ENCODE data around the gene KRTAP16-1.
"Not testable (repeated sequence)": the region's sequence is repeated elsewhere in the genome, so short reads cannot be mapped to it uniquely, and the experiment has no call there.

Gene KRTAP16-1

GRCh38 chr17:41308918-41309359, at the start of gene KRTAP16-1:
TSS of gene KRTAP16-1 (minus strand) at chr17:41309309. CDS start at chr17:41309253, 56 bp downstream.
- H3K4me3 ChIP-seq, result peak within 1 kb of the TSS in 1 of 7 experiments; percentile 11

GRCh38 chr17:41354536-41354935, 45.4 kb upstream of the KRTAP16-1 start:
- H3K4me3 ChIP-seq, result no peak overlapping the region
- no peak overlapping the region for H3K27ac ChIP-seq

More at GRCh38 chr17:41308918-41309359, at the start of gene KRTAP16-1:
- peak within 1 kb of the TSS in 18 of 21 experiments; percentile 1 to 95 (median 76) for H3K27ac ChIP-seq

- H3K4me3 ChIP-seq, result no peak overlapping the region
- H3K27ac ChIP-seq, result no peak overlapping the region
Observed at GRCh38 chr17:41352597-41353366, 43.7 kb upstream of the KRTAP16-1 start.

- Histone ChIP-seq H3K4me3 (no peak overlapping the region), H3K27ac (no peak overlapping the region)
Observed at GRCh38 chr17:41351177-41351576, 42.1 kb upstream of the KRTAP16-1 start.

DNA sequence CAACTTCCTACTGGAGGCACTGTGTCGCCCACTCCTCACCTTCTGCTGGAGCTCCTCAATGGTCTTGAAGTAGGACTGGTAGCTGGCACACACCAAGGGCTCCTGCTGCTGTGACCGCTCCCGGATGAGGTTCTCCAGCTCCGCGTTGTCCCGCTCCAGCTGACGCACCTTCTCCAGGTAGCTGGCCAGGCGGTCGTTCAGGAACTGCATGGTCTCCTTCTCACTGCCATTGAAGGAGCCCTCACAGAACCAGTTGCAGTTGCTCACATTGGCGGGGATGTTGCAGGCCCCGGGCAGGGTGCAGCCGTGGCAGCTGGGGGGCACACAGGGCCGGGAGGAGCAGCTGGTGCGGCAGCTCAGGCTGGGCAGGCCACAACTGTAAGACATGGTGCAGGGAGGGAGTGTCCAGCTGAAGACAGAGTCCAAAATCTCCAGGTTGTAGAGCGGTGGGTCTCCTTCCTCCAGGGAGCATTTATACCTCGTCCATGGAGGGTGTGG, 41.3 kb upstream of the KRTAP16-1 start, which contains the start of gene KRT33A:
TSS of gene KRT33A (minus strand) at position 448 of the 498 bp plus-strand sequence. CDS start at position 387, 61 bp downstream.
- H3K4me3 ChIP-seq, H3K27ac ChIP-seq: not testable (repeated sequence)

DNA sequence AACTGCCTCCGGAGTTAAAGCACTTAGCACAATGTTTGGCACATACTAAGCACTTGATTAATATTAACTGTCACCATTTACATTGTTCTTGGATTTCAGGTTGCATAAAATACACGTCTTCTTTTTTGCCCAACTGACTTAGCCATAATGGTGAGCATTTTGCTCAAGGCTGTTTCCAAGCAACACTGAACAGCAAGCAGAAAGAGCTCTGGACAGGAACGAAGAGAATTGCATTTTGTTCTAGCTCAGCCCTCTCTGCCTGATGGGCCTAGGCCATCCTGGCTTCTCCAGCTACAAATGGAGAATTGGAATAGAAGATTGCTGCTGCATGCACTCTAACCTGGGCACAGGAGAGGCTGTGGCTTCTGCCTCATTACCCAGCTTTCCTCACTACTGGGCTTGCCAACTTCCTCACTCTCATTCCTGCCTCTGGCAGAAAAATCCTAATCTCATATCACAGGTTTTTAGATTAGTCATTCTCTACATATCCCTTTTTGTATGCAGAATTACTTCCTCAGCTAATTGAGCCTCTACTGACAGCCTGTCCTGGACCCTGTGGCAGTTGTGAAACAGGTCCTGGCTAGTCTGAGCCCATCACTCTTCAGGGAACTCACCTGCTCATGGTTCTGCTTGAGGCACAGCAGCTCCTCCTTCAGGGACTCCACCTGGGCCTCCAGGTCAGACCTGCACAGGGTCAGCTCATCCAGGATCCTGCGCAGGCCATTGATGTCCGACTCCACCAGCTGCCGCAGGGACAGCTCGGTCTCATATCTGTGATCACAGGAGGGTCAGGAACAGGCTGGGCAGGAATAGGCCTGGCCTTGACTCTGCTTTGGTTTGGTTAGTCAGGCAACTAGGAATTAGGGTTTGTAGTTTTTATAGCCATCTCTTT, 39.0 kb upstream of the KRTAP16-1 start:
- no peak overlapping the region for H3K4me3 ChIP-seq

DNA sequence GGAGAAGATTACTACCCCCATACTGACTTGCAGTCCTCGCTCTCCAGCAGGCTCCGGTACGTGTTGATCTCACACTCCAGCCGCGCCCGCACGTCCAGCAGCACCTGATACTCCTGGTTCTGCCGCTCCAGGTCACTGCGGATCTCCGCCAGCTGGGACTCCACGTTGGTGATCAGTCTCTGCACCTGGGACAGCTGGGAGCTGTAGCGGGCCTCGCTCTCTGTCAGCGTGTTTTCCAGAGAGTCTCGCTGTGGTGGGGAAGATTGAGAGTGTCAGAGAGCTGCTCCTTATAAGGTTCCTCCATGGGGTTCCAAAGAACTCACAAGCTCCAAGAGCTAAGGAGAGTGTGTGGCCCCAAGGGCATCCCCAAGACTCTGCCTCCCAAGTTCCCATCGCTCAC, 37.3 kb upstream of the KRTAP16-1 start:
- not testable (repeated sequence) for H3K27ac ChIP-seq

More for the DNA sequence above, 39.0 kb upstream of the KRTAP16-1 start:
- H3K27ac ChIP-seq, result peak overlapping the region in 3 of 21 experiments; percentile 6 to 47 (median 33)

DNA sequence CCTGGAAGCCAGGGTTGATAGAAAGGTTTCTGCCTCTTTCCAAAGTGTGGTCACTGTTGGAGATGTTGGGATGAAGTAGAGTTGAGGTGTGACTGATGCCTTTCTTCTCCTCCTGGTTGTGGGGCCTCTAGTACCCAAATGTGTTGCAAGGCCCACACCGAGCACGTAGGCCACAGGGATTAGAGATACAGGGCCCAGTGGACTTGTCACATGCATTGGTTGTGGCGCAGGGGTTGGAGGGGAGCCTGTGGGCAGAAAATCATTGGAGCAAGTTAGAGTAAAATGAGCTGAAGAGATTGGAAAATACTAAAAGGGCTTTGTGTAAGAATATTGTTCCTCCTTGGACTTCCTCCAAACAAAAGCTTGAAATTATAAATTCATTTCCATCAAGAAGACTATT, 36.9 kb upstream of the KRTAP16-1 start:
- no peak overlapping the region for H3K4me3 ChIP-seq
- no peak overlapping the region for H3K27ac ChIP-seq

More for the DNA sequence above, 37.3 kb upstream of the KRTAP16-1 start:
- not testable (repeated sequence) for H3K4me3 ChIP-seq

- no peak overlapping the region for H3K4me3 ChIP-seq
Observed at GRCh38 chr17:41343029-41343428, 33.9 kb upstream of the KRTAP16-1 start.

GRCh38 chr17:41340934-41341861, 32.1 kb upstream of the KRTAP16-1 start:
- Histone ChIP-seq H3K4me3 (no peak overlapping the region), H3K27ac (peak overlapping the region in 11 of 21 experiments; percentile 1 to 87 (median 50))

More at GRCh38 chr17:41343029-41343428, 33.9 kb upstream of the KRTAP16-1 start:
- H3K27ac ChIP-seq, result no peak overlapping the region

DNA sequence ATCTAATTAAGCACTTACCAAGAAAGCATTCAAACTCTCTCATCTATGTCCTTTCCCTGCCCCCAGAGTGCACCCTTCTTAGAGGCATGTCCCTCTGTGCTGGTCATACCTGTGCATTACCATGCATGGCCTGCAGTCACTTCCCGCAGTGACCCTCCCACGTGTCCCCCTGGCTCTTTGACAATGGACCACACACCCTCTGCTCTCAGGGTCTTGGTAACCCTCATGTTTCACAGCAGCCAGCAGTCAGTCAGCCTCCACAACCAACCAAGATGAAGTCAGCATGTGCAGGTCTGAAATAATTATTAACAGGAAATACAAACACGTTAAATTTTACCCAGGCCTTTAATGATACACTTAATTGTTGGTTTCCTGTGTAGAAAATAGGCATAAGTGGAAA, 31.4 kb upstream of the KRTAP16-1 start:
- Histone ChIP-seq H3K4me3 (no peak overlapping the region), H3K27ac (peak overlapping the region in 11 of 21 experiments; percentile 1 to 87 (median 75))

- peak overlapping the region in 15 of 21 experiments; percentile 28 to 87 (median 71) for H3K27ac ChIP-seq
- H3K4me3 ChIP-seq, result no peak overlapping the region
Observed at GRCh38 chr17:41339571-41340172, 30.6 kb upstream of the KRTAP16-1 start.

DNA sequence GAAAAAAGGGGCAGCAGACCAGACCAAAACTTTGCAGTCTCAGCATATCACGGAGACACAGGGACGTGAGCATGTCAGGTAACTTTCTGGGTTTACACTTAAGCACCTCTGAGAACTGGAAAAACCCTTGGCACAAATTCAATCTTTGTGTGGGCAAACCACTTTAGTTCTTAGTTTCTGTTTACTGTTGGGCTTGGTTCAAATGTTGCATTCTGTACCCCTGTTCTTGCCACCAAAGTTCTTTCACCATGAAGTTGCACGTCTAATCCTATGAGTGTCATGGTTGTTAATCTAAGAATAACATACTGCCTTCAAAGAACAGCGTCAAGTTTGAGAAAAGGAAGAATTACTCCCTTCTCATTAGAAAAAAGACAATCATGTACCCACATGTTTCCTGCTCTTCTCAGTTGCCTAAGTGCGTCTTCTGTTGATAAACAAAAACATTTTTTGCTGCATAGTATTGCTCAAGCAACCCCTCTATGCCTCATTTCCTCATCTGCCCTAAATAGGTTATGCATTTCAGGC, 29.9 kb upstream of the KRTAP16-1 start:
- no peak overlapping the region for H3K4me3 ChIP-seq
- peak overlapping the region in 17 of 21 experiments; percentile 18 to 87 (median 66) for H3K27ac ChIP-seq

- Histone ChIP-seq H3K27ac (no peak overlapping the region), H3K4me3 (no peak overlapping the region)
Observed at GRCh38 chr17:41335747-41336146, 26.6 kb upstream of the KRTAP16-1 start.

DNA sequence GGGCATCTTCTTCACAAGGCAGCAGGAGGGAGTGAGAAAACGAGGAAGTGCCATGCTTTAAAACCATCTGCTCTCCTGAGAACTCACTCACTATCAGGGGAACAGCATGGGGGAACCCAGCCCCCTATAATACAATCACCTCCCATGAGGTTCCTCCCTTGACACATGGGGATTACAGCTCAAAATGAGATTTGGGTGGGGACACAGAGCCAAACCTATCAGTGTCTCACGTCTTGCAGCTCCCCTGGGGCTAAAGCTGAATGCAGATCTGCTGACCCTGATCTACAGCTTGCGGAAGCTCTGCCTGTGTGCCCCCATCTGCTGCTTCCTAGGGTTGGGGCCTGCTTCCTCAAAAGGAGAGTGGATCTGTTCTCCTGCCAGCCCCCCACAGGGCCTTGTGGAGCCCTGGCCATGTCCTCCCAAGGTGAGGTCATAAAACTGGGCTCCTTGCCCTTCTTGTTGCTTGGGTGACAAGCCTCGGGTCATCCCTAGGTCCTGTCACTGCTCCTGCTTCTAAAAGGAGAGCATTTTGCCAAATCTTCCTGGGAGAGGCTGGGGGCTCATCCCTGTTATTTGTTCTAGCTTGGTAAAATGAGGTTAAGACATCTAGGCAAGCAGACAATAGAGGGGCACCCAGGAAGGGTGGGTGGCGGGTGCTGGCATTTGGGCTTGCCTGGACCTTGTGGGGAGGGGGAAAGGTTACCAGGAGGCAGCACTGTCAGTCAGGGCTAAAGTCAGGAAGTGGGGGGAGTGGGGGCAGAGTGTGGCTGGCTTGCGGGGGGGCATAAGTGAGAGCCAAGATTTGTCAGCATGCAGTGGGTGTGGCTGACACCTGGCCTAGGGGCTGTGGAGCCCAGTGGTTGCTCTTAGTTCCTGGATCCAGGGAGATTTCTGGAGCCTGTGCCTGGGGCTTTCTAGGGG, 25.5 kb upstream of the KRTAP16-1 start:
- Histone ChIP-seq H3K4me3 (no peak overlapping the region), H3K27ac (no peak overlapping the region)

- Histone ChIP-seq H3K27ac (no peak overlapping the region), H3K4me3 (no peak overlapping the region)
Observed at GRCh38 chr17:41333836-41334235, 24.7 kb upstream of the KRTAP16-1 start.

DNA sequence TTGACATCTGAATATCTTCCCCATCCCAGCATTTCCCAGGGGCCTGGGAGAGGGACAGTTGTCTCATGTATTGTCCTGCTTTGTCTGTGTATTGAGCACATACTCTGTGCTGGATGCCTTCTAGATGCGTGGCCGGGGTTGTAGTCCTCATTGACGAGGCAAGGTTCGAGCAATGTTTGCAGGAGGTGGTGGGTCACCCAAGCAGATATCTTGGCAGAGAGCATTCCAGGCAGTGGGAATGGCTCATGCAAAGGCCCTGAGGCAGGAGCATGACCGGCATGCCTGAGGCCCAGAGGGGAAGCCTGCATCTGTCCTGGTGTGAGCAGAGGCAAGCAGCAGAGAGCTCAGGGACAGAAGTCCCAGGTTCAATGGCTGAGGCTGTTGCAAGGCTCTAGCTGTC, 24.0 kb upstream of the KRTAP16-1 start:
- H3K4me3 ChIP-seq, result no peak overlapping the region
- no peak overlapping the region for H3K27ac ChIP-seq

Data from skin epidermis (tissue), 12 donors.